Epithelial cell of esophagus (primary cell): ENCODE measurements around the gene ILRUN.
"Not testable (repeated sequence)": the region's sequence is repeated elsewhere in the genome, so short reads cannot be mapped to it uniquely, and the experiment has no call there.

ENCODE experiments used
- DNase-seq: peaks from one replicate; pipeline ENCODE4 v3.0.0; 2010; ENCODE audit warnings: low read depth
- H3K4me3 ChIP-seq: 2 replicates; pipeline ENCODE4 v1.5.1; 2011; ENCODE audit warnings: mild to moderate bottlenecking, low read length, control low read depth
- CTCF ChIP-seq: IDR thresholded peaks from 2 replicates; pipeline ENCODE4 v1.5.1; 2011; ENCODE audit warnings: low read depth, mild to moderate bottlenecking, low read length, control low read depth, inconsistent platforms; ENCODE audit not compliant: insufficient read depth; ENCODE audit errors: missing control alignments

Gene ILRUN

GRCh38 chr6:34717466-34717865 lies 20.9 kb upstream of the ILRUN start:
- H3K4me3 ChIP-seq = no peak overlapping the region
- peak; percentile 85 for DNase-seq
- TF ChIP-seq CTCF = no peak

- TF ChIP-seq CTCF = no peak
- H3K4me3 ChIP-seq = no peak overlapping the region
- peak; percentile 17 for DNase-seq
Measured at GRCh38 chr6:34714663-34715062, 18.1 kb upstream of the ILRUN start.

GRCh38 chr6:34712881-34713280 lies 16.3 kb upstream of the ILRUN start:
- DNase-seq, H3K4me3 ChIP-seq: not testable (repeated sequence)

GRCh38 chr6:34709386-34709785 lies 12.8 kb upstream of the ILRUN start:
- DNase-seq = peak; percentile 9
- H3K4me3 ChIP-seq = no peak overlapping the region
- no peak for TF ChIP-seq CTCF

- DNase-seq = no peak
- no peak overlapping the region for H3K4me3 ChIP-seq
- TF ChIP-seq CTCF = no peak
Measured at GRCh38 chr6:34705241-34705640, 8.7 kb upstream of the ILRUN start.

- no peak for TF ChIP-seq CTCF
- H3K4me3 ChIP-seq = no peak overlapping the region
- no peak for DNase-seq
Measured at GRCh38 chr6:34701199-34701598, 4.6 kb upstream of the ILRUN start.

GRCh38 chr6:34697904-34698559 lies 1.5 kb upstream of the ILRUN start:
- no peak overlapping the region for H3K4me3 ChIP-seq
- no peak for DNase-seq
- no peak for TF ChIP-seq CTCF

- peak overlapping the region; percentile 97 for H3K4me3 ChIP-seq
- TF ChIP-seq CTCF = no peak
- DNase-seq = no peak
Measured at GRCh38 chr6:34697544-34697836, 923 bp upstream of the ILRUN start.
